ENCODE measurements around the gene ABCA13.

- TF ChIP-seq, protein P1, sequence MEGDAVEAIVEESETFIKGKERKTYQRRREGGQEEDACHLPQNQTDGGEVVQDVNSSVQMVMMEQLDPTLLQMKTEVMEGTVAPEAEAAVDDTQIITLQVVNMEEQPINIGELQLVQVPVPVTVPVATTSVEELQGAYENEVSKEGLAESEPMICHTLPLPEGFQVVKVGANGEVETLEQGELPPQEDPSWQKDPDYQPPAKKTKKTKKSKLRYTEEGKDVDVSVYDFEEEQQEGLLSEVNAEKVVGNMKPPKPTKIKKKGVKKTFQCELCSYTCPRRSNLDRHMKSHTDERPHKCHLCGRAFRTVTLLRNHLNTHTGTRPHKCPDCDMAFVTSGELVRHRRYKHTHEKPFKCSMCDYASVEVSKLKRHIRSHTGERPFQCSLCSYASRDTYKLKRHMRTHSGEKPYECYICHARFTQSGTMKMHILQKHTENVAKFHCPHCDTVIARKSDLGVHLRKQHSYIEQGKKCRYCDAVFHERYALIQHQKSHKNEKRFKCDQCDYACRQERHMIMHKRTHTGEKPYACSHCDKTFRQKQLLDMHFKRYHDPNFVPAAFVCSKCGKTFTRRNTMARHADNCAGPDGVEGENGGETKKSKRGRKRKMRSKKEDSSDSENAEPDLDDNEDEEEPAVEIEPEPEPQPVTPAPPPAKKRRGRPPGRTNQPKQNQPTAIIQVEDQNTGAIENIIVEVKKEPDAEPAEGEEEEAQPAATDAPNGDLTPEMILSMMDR (IDR thresholded peaks at IDR 0.05; ENCODE audit: extremely low read depth in 1 of 2, insufficient read depth in 1 of 2, low read depth in 1 of 2, low read length in 2 of 2), result no peak
- TF ChIP-seq POLR2AphosphoS5 (IDR thresholded peaks at IDR 0.05; ENCODE audit: insufficient read depth, low read depth, low read length), result no peak
Observed at GRCh38 chr7:48262606-48263310, 91.5 kb downstream of the ABCA13 start.
